Measurements from ENCODE around the gene CDIPT.

The CDIPT gene

GRCh38 chr16:29909391-29909790 lies 46.4 kb upstream of the CDIPT start:
- Histone ChIP-seq H3K36me3 (replicated peaks; ENCODE audit: low read depth, low read length) (no peaks in the 10 kb centered on the region), H3K4me3 (ENCODE audit: low read length) (no peak overlapping the region), H3K9me3 (ENCODE audit: insufficient read depth, low read length) (no peaks in the 10 kb centered on the region), H3K27ac (ENCODE audit: low read length) (no peak overlapping the region), H3K27me3 (ENCODE audit: low read depth, low read length) (no peaks in the 10 kb centered on the region), H3K79me2 (ENCODE audit: low read length) (no peaks in the 10 kb centered on the region), H3K4me2 (ENCODE audit: low read length) (no peak overlapping the region), H2AFZ (ENCODE audit: low read depth, low read length) (no peak overlapping the region), H4K20me1 (ENCODE audit: insufficient read depth, low read length) (no peaks in the 10 kb centered on the region), H3K9ac (ENCODE audit: low read length) (no peak overlapping the region), H3K4me1 (ENCODE audit: low read length) (no peaks in the 10 kb centered on the region)
- TF ChIP-seq, protein P1, sequence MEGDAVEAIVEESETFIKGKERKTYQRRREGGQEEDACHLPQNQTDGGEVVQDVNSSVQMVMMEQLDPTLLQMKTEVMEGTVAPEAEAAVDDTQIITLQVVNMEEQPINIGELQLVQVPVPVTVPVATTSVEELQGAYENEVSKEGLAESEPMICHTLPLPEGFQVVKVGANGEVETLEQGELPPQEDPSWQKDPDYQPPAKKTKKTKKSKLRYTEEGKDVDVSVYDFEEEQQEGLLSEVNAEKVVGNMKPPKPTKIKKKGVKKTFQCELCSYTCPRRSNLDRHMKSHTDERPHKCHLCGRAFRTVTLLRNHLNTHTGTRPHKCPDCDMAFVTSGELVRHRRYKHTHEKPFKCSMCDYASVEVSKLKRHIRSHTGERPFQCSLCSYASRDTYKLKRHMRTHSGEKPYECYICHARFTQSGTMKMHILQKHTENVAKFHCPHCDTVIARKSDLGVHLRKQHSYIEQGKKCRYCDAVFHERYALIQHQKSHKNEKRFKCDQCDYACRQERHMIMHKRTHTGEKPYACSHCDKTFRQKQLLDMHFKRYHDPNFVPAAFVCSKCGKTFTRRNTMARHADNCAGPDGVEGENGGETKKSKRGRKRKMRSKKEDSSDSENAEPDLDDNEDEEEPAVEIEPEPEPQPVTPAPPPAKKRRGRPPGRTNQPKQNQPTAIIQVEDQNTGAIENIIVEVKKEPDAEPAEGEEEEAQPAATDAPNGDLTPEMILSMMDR (IDR thresholded peaks at IDR 0.05; ENCODE audit: low read depth, low read length) = no peak
- TF ChIP-seq EZH2phosphoT487 (IDR thresholded peaks at IDR 0.05; ENCODE audit: low read depth) = no peak

DNA sequence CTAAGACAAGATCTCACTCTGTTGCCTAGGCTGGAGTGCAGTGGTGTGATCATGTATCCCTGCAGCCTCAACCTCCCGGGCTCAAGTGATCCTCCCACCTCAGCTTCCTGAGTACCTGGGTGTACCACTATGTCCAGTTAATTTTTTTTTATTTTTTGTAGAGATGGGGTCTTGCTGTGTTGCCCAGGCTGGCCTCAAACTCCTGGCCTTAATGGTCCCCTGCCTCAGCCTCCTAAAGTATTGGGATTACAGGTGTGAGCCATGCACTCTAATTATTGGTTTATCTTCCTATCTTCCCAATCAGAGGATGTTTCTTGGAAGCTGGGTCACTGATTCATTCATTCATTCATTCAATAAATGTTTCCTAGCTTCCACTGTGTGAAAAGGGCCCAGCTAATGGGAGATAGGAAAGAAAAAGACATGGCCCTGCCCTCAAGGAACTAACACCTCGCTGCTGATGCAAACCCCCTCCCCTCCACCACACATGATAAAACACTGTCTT lies 45.7 kb upstream of the CDIPT start:
- H3K36me3 ChIP-seq (replicated peaks; ENCODE audit: low read depth, low read length) = no peaks in the 10 kb centered on the region
- no peak overlapping the region for H2AFZ ChIP-seq (ENCODE audit: low read depth, low read length)
- H3K4me2 ChIP-seq (ENCODE audit: low read length) = no peak overlapping the region
- H3K79me2 ChIP-seq (ENCODE audit: low read length) = no peaks in the 10 kb centered on the region
- no peak overlapping the region for H3K9ac ChIP-seq (ENCODE audit: low read length)
- TF ChIP-seq, protein P1 (IDR thresholded peaks at IDR 0.05; ENCODE audit: low read depth, low read length) = no peak
- no peaks in the 10 kb centered on the region for H3K27me3 ChIP-seq (ENCODE audit: low read depth, low read length)
- H3K27ac ChIP-seq (ENCODE audit: low read length) = no peak overlapping the region
- H3K4me1 ChIP-seq (ENCODE audit: low read length) = no peaks in the 10 kb centered on the region
- H4K20me1 ChIP-seq (ENCODE audit: insufficient read depth, low read length) = no peaks in the 10 kb centered on the region
- no peak overlapping the region for H3K4me3 ChIP-seq (ENCODE audit: low read length)
- no peaks in the 10 kb centered on the region for H3K9me3 ChIP-seq (ENCODE audit: insufficient read depth, low read length)

DNA sequence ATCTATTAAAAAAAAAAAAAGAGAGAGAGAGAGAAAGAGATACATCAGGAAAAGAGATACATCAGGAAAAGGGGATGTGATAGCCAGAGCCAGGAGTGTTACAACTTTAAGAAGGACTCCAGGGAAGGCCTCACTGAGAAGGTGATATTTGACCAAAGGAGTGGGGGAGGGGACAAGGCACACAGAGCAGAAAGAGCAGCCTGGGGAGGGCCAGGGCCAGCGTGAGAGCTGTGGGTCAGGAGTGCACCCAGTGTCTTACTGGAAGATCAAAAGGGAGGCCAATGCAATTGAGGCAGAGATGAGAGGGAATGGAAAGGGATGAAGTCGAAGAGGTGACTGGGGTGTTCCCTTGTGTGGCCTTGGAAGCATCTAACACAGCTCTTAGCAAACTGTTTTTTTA lies 44.9 kb upstream of the CDIPT start:
- H3K79me2 ChIP-seq (ENCODE audit: low read length) = no peaks in the 10 kb centered on the region
- H3K4me2 ChIP-seq (ENCODE audit: low read length) = no peak overlapping the region
- H4K20me1 ChIP-seq (ENCODE audit: insufficient read depth, low read length) = no peaks in the 10 kb centered on the region
- no peak overlapping the region for H2AFZ ChIP-seq (ENCODE audit: low read depth, low read length)
- TF ChIP-seq, protein P1 (IDR thresholded peaks at IDR 0.05; ENCODE audit: low read depth, low read length) = no peak
- no peak for TF ChIP-seq EZH2phosphoT487 (IDR thresholded peaks at IDR 0.05; ENCODE audit: low read depth)
- H3K27me3 ChIP-seq (ENCODE audit: low read depth, low read length) = no peaks in the 10 kb centered on the region
- H3K9me3 ChIP-seq (ENCODE audit: insufficient read depth, low read length) = no peaks in the 10 kb centered on the region
- no peak overlapping the region for H3K9ac ChIP-seq (ENCODE audit: low read length)
- no peaks in the 10 kb centered on the region for H3K4me1 ChIP-seq (ENCODE audit: low read length)
- H3K4me3 ChIP-seq (ENCODE audit: low read length) = no peak overlapping the region
- no peaks in the 10 kb centered on the region for H3K36me3 ChIP-seq (replicated peaks; ENCODE audit: low read depth, low read length)
- H3K27ac ChIP-seq (ENCODE audit: low read length) = no peak overlapping the region

DNA sequence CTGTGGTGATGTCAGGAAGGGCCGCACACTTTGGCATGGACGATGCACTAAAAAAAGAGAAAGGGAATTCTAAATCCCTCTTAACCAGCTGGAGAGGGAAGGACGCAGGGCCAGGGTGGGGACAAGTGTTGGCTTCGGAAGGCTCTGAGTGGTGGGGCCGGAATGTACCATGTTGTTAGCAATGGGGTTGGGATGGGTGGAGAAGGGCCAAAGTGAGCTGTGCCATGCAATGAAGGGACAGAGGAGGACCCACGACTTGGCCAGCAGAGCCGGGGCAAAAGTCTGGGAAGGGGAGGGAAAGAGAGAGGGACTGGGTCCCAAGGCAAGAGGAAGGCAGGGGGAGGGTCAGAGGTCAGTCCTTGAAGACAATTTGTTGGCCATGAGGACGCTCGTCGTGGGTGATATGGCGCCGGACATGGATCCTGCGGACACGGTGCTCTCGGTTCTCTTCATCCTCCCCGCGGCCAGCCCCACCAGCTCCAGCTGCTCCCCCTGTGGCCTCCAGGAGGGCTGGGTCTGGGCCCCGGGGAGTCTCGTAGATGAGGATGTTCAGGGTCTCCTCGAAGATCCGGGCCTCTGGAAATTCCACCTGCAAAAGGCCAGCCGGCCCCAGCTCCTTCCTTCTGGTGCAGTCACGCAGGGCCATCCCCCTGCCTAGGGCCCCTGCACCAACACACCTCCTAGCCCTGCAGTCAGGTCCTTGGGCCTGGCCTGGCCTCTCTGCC lies 43.7 kb upstream of the CDIPT start:
- no peaks in the 10 kb centered on the region for H3K27me3 ChIP-seq (ENCODE audit: low read depth, low read length)
- no peak overlapping the region for H3K27ac ChIP-seq (ENCODE audit: low read length)
- no peaks in the 10 kb centered on the region for H3K9me3 ChIP-seq (ENCODE audit: insufficient read depth, low read length)
- no peaks in the 10 kb centered on the region for H3K36me3 ChIP-seq (replicated peaks; ENCODE audit: low read depth, low read length)
- no peak overlapping the region for H2AFZ ChIP-seq (ENCODE audit: low read depth, low read length)
- H3K9ac ChIP-seq (ENCODE audit: low read length) = no peak overlapping the region
- H3K4me2 ChIP-seq (ENCODE audit: low read length) = no peak overlapping the region
- no peaks in the 10 kb centered on the region for H3K79me2 ChIP-seq (ENCODE audit: low read length)
- no peaks in the 10 kb centered on the region for H3K4me1 ChIP-seq (ENCODE audit: low read length)
- TF ChIP-seq EZH2phosphoT487 (IDR thresholded peaks at IDR 0.05; ENCODE audit: low read depth) = no peak
- TF ChIP-seq, protein P1 (IDR thresholded peaks at IDR 0.05; ENCODE audit: low read depth, low read length) = no peak
- H3K4me3 ChIP-seq (ENCODE audit: low read length) = no peak overlapping the region
- no peaks in the 10 kb centered on the region for H4K20me1 ChIP-seq (ENCODE audit: insufficient read depth, low read length)
